ENCODE results near the gene CTSO. TPM values are rescaled to one million over a fixed set of nuclear protein-coding genes. Genes with fewer than 3 reads are reported as not detected.

Gene CTSO
- total and polyA plus RNA-seq, 2 of the 8 experiments (the other 6 are each of a cell fraction or from before 2014, with no cell fraction given): 0.39 to 0.41 TPM

DNA sequence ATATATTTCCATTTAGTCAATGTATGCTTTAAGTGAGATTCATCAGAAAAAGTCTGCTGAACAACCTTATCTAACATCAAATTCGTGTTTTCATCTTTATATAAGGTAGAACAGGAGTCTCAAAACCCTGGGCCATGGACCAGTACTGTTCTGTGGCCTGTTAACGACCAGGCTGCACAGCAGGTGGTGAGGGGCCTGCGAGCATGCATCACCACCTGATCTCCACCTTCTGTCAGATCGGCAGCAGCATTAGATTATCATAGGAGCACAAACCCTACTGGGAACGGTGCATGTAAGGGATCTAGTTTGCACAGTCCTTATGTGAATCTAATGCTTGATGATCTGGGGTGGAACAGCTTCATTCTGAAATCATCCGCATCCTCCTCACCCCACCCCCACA, 3.2 kb downstream of the CTSO start (continued):
- no peak for TF ChIP-seq CHD7 (IDR thresholded peaks at IDR 0.05; ENCODE audit: insufficient replicate concordance, low read length)
- no peak for TF ChIP-seq CHD2 (IDR thresholded peaks at IDR 0.05; ENCODE audit: low read length)
- no peak for TF ChIP-seq CTCF (IDR thresholded peaks at IDR 0.05; ENCODE audit: control extremely low read depth in 1 of 3, insufficient read depth in 1 of 3, low read depth in 1 of 3, low read length in 3 of 3)
- no peak for TF ChIP-seq RNF2 (IDR thresholded peaks at IDR 0.05; ENCODE audit: borderline replicate concordance, low read depth, low read length, missing control alignments, poor library complexity, severe bottlenecking)
- TF ChIP-seq EGR1 (IDR thresholded peaks at IDR 0.05; ENCODE audit: borderline replicate concordance, low read depth, low read length): no peak
- TF ChIP-seq SRF (IDR thresholded peaks at IDR 0.05; ENCODE audit: low read depth, low read length): no peak
- TF ChIP-seq SP4 (IDR thresholded peaks at IDR 0.05; ENCODE audit: low read length): no peak
- TF ChIP-seq POLR2AphosphoS5 (IDR thresholded peaks at IDR 0.05; ENCODE audit: low read depth, low read length): no peak
- no peak for TF ChIP-seq POLR2A (IDR thresholded peaks at IDR 0.05; ENCODE audit: control extremely low read depth in 1 of 2, low read depth in 2 of 2, low read length in 2 of 2)
- TF ChIP-seq TBP (IDR thresholded peaks at IDR 0.05; ENCODE audit: low read depth, low read length): no peak
